Measurements from ENCODE around the gene TCOF1. TPM values are rescaled to one million over a fixed set of nuclear protein-coding genes. Genes with fewer than 3 reads are reported as not detected.

TCOF1 gene
- total RNA-seq, 4 donors from 2014 or later, result 17.5 to 36.5 (median 20.3) TPM

DNA sequence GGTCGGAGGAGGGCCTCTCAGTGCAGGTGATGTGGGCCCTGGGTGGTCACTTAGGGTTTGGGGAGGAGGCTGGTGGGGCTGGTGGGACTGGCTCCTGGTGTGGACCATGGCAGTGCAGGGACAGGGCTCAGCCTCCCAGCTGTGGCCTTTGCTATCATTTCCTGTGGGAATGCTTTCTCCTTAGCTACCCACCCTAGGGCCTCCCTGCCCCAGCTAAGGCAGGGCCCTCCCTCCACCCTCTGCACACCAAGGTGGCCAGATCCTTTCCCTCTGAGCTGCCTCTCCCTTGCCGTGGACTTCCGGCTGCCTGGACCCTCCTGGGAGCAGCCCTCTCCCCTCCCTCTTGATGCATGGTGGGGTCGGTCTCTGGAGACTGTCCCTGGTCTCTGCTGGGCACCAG is 32.1 kb upstream of the TCOF1 start:
- ATAC-seq (ENCODE audit: low FRiP score) (no peak), DNase-seq (ENCODE audit: low spot score) (no peak)
- TF ChIP-seq, protein P1, sequence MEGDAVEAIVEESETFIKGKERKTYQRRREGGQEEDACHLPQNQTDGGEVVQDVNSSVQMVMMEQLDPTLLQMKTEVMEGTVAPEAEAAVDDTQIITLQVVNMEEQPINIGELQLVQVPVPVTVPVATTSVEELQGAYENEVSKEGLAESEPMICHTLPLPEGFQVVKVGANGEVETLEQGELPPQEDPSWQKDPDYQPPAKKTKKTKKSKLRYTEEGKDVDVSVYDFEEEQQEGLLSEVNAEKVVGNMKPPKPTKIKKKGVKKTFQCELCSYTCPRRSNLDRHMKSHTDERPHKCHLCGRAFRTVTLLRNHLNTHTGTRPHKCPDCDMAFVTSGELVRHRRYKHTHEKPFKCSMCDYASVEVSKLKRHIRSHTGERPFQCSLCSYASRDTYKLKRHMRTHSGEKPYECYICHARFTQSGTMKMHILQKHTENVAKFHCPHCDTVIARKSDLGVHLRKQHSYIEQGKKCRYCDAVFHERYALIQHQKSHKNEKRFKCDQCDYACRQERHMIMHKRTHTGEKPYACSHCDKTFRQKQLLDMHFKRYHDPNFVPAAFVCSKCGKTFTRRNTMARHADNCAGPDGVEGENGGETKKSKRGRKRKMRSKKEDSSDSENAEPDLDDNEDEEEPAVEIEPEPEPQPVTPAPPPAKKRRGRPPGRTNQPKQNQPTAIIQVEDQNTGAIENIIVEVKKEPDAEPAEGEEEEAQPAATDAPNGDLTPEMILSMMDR (IDR thresholded peaks at IDR 0.05), result no peak

DNA sequence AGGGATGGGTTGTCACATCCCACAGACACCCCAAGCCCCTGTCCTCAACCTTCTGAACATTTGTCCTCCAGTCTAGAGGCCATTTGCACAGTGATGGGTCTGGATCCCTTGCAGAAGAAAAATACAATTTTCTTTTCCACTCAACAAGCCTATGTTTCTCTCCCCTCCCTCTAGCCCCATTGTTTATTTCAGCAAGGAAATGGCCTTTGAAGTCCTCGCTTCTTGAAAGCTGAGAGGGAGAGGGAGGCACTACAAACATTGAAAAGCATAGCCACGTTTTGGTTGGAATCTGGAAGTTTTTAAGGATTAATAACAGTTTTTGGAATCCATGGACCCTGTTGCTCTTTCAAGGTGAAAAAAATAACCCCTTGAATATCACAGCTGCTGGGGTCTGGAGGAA is 30.8 kb upstream of the TCOF1 start:
- ATAC-seq (ENCODE audit: low FRiP score) (no peak), DNase-seq (ENCODE audit: low spot score) (no peak)
- TF ChIP-seq, protein P1 (IDR thresholded peaks at IDR 0.05), result no peak

DNA sequence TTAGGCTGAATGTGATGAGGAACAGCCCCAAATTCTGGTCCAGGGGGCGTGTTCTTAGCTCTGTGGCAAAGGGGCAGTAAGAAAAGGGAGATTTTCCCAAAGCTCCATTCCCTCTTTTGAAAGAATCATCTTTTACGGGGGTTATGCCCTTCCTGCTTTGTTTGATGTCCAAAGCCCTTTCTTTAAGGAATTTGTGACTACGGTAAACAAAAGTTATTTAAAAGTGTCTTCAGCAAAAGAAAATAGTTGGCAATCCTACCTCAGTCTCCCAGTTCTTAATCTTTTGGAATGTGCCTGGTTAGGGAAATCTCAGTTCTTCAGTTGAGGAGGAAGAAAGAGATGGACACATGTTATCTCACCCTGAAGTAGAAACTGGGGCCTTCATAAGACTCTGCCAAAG is 30.4 kb upstream of the TCOF1 start:
- TF ChIP-seq, protein P1 (IDR thresholded peaks at IDR 0.05), result no peak
- DNase-seq (ENCODE audit: low spot score) (no peak), ATAC-seq (ENCODE audit: low FRiP score) (no peak)

DNA sequence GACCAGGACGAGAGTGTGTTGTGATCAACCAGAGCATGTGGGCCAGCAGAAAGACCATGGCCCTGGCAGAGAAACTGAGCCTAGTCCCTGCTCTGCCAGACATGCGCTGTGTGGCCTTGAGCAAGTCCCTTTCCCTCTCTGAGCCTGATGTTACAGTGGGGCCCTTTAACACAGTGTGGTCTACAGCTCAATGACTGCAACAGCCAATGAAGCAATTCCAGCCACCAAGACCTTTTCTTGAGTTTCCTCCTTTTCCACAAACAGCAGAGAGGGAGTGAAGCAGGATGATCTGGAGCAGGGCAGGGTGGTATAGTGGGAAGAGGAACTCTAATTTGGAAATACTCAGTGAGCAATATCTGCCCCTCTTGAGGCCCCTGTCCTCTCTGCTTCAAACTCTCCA is 29.0 kb upstream of the TCOF1 start:
- TF ChIP-seq, protein P1 (IDR thresholded peaks at IDR 0.05), result no peak
- DNase-seq (ENCODE audit: low spot score), result no peak
- no peak for ATAC-seq (ENCODE audit: low FRiP score)

DNA sequence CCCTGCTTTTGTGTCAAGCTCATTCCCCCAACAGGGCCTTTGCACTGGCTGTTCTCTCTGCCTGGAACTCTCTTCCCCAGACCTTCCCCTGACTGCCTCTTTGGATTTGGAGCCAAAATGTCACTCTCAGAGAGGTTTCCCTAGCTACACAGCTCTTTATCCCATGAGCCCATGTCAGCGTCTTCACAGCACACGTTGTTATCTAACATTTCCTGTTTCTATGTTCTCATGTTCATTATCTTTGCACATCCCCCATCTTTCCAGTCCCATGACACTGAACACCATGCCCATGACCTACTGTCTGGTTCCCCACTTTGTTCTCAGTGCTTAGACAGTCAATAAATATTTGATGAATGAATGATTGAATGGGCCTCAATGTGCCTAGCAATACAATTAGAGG is 28.5 kb upstream of the TCOF1 start:
- ATAC-seq (ENCODE audit: low FRiP score) (no peak), DNase-seq (ENCODE audit: low spot score) (no peak)
- TF ChIP-seq, protein P1 (IDR thresholded peaks at IDR 0.05), result no peak

DNA sequence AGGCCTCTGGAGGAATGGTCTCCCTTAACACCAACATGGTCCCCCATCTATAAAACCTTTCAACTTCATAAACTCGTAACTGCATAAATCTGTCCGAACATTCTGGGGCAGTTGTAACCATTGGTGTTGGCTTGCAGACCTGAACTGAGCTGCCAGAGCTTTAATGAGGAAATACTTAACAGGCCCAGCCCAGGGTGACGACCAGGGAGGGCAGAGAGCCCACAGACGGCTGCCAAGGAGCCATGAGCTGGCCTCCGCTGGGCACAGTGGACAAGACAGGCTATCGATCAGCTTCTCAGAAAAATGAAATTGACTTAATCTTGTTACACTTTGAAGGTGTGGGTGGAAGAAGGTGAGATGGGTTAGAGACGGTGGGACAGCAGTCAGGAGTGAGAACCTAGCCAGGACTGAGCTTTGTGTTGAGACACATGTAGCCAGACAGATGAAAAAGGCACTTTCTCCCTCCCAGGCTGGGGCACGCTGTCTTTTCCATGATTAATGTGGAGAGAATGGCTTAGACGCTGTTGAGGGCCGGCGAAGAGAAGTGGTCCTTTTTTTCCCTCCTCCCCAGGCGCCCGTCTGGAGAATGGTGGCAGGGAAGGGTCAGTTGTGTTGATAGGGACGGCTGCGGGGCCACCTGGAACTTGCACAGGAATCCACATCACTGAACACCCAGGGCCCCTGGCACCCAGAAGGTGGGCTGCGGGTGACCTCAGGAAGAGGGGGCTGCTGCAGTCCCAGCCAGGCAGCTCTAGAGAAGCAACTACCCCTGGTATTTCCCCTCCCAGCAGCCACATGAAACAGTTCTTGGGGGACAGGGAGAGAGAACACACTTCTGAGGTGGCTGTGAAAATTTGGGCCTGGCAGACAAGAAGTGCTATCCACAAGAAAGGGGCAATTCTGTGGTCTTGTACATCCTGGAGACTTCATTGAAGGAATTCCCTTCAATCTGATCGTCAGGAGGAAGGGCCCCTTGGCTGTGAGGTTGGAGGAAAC is 27.3 kb upstream of the TCOF1 start:
- no peak for ATAC-seq (ENCODE audit: low FRiP score)
- no peak for DNase-seq (ENCODE audit: low spot score)
- TF ChIP-seq, protein P1 (IDR thresholded peaks at IDR 0.05), result no peak

DNA sequence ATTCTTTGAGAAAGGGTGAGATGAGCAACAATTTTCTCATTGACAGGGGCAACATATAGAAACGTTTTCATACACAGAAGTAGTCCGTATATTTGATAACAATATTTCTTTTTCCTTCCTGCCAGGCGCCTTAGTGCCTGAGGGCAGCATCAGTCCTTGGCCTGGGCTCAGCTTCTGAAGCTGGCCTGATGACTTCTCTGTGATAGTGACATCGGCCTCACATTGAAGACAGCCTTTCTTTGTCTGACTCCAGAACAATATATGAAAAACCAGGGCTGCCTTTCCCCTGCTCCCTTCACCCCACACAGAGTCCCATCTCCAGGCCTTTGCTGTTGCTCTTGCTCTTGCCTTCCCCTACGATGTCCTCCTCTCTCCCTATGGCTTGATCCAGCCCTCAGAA is 24.1 kb upstream of the TCOF1 start:
- ATAC-seq (ENCODE audit: low FRiP score), result no peak
- TF ChIP-seq, protein P1 (IDR thresholded peaks at IDR 0.05), result no peak
- no peak for DNase-seq (ENCODE audit: low spot score)

Measured in omental fat pad (tissue), 4 donors.